ENCODE data around the gene MET. TPM values are rescaled to one million over a fixed set of nuclear protein-coding genes. Genes with fewer than 3 reads are reported as not detected.

The MET gene
- total and polyA plus RNA-seq, 2 donors = 1.4 to 12.0 TPM

DNA sequence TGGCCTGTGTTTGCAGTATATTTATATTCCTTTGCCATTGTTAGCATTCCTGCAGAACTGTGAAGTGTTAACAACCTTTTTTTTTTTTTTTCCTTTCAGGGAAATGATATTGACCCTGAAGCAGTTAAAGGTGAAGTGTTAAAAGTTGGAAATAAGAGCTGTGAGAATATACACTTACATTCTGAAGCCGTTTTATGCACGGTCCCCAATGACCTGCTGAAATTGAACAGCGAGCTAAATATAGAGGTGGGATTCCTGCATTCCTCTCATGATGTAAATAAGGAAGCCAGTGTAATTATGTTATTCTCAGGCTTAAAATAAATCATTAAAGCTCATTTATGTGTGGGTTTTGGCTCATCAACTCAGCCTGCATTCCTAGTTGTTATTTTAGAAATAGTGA is 97.5 kb downstream of the MET start:
- Histone ChIP-seq H3K27me3 (ENCODE audit: control insufficient read depth in 2 of 2, insufficient read depth in 1 of 2, low read length in 1 of 2) (no peaks in the 10 kb centered on the region), H3K27ac (ENCODE audit: low read depth in 1 of 2, low read length in 1 of 2) (no peak overlapping the region), H3K36me3 (ENCODE audit: control insufficient read depth in 2 of 2, insufficient read depth in 2 of 2, low read length in 1 of 2) (no peaks in the 10 kb centered on the region), H3K4me3 (ENCODE audit: low read length in 2 of 2) (no peak overlapping the region), H3K9me3 (ENCODE audit: control insufficient read depth in 2 of 2, insufficient read depth in 1 of 2, low read length in 1 of 2) (no peaks in the 10 kb centered on the region), H3K4me1 (ENCODE audit: control insufficient read depth in 2 of 2, insufficient read depth in 2 of 2, low read length in 2 of 2) (no peaks in the 10 kb centered on the region)
- DNase-seq (ENCODE audit: low read depth in 6 of 9, low spot score in 9 of 9) = no peak
- WGBS = 95% methylated on average over 3 of the region's 3 CpGs

DNA sequence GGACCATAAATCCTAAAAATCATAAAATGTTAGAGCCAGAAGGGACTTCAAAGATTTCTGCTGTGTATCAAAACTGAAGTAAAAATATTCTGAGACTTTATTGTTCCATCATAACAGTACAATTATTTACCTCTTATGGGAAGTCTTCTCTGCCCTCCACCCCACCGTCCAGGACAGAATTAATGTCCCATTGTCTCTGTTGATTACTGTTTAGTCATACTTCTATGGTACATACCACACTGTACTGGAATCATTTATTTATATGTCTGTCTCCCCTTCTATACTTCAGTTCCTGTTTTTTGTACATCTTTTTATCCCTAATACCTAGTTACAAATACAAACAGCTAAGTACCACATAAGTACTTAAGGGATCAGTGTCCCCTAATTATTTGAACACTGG is 98.9 kb downstream of the MET start:
- no peaks in the 10 kb centered on the region for H3K36me3 ChIP-seq (ENCODE audit: control insufficient read depth in 2 of 2, insufficient read depth in 2 of 2, low read length in 1 of 2)
- no peaks in the 10 kb centered on the region for H3K27me3 ChIP-seq (ENCODE audit: control insufficient read depth in 2 of 2, insufficient read depth in 1 of 2, low read length in 1 of 2)
- H3K9me3 ChIP-seq (ENCODE audit: control insufficient read depth in 2 of 2, insufficient read depth in 1 of 2, low read length in 1 of 2) = no peaks in the 10 kb centered on the region
- 89% methylated on average over 1 of the region's 1 CpG for WGBS
- H3K4me3 ChIP-seq (ENCODE audit: low read length in 2 of 2) = no peak overlapping the region
- H3K27ac ChIP-seq (ENCODE audit: low read depth in 1 of 2, low read length in 1 of 2) = no peak overlapping the region
- DNase-seq (ENCODE audit: low read depth in 6 of 9, low spot score in 9 of 9) = no peak
- H3K4me1 ChIP-seq (ENCODE audit: control insufficient read depth in 2 of 2, insufficient read depth in 2 of 2, low read length in 2 of 2) = no peaks in the 10 kb centered on the region

DNA sequence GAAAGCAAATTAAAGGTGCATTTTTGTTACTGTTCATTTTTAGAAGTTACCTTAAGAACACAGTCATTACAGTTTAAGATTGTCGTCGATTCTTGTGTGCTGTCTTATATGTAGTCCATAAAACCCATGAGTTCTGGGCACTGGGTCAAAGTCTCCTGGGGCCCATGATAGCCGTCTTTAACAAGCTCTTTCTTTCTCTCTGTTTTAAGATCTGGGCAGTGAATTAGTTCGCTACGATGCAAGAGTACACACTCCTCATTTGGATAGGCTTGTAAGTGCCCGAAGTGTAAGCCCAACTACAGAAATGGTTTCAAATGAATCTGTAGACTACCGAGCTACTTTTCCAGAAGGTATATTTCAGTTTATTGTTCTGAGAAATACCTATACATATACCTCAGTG is 99.6 kb downstream of the MET start:
- H3K36me3 ChIP-seq (ENCODE audit: control insufficient read depth in 2 of 2, insufficient read depth in 2 of 2, low read length in 1 of 2) = no peaks in the 10 kb centered on the region
- H3K4me1 ChIP-seq (ENCODE audit: control insufficient read depth in 2 of 2, insufficient read depth in 2 of 2, low read length in 2 of 2) = no peaks in the 10 kb centered on the region
- no peaks in the 10 kb centered on the region for H3K9me3 ChIP-seq (ENCODE audit: control insufficient read depth in 2 of 2, insufficient read depth in 1 of 2, low read length in 1 of 2)
- no peaks in the 10 kb centered on the region for H3K27me3 ChIP-seq (ENCODE audit: control insufficient read depth in 2 of 2, insufficient read depth in 1 of 2, low read length in 1 of 2)
- H3K4me3 ChIP-seq (ENCODE audit: low read length in 2 of 2) = no peak overlapping the region
- no peak overlapping the region for H3K27ac ChIP-seq (ENCODE audit: low read depth in 1 of 2, low read length in 1 of 2)
- DNase-seq (ENCODE audit: low read depth in 6 of 9, low spot score in 9 of 9) = no peak
- 97% methylated on average over 7 of the region's 7 CpGs for WGBS

DNA sequence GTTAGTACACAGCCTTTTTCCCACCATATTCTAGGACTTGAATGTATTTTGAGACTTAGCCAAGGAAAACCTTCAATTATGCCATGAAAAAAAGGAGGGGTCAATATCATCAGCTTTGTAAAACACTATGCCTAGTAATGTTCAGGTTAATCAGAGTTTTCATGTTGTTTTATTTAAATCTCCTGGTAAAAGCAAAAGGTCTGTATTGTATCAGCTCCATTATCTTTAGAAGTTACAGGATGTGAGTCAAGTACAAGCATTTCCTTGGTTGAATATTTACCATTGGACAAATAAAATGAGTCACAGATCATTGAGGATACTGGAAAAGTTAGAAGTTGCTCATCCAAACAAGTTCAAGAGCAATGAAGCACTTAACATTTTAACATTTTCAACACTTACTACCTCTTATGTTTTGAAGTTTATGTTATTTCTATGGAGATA is 100.4 kb downstream of the MET start:
- Histone ChIP-seq H3K4me1 (ENCODE audit: control insufficient read depth in 2 of 2, insufficient read depth in 2 of 2, low read length in 2 of 2) (no peaks in the 10 kb centered on the region), H3K9me3 (ENCODE audit: control insufficient read depth in 2 of 2, insufficient read depth in 1 of 2, low read length in 1 of 2) (no peaks in the 10 kb centered on the region), H3K27ac (ENCODE audit: low read depth in 1 of 2, low read length in 1 of 2) (no peak overlapping the region), H3K4me3 (ENCODE audit: low read length in 2 of 2) (no peak overlapping the region), H3K36me3 (ENCODE audit: control insufficient read depth in 2 of 2, insufficient read depth in 2 of 2, low read length in 1 of 2) (no peaks in the 10 kb centered on the region), H3K27me3 (ENCODE audit: control insufficient read depth in 2 of 2, insufficient read depth in 1 of 2, low read length in 1 of 2) (no peaks in the 10 kb centered on the region)
- DNase-seq (ENCODE audit: low read depth in 6 of 9, low spot score in 9 of 9) = no peak

DNA sequence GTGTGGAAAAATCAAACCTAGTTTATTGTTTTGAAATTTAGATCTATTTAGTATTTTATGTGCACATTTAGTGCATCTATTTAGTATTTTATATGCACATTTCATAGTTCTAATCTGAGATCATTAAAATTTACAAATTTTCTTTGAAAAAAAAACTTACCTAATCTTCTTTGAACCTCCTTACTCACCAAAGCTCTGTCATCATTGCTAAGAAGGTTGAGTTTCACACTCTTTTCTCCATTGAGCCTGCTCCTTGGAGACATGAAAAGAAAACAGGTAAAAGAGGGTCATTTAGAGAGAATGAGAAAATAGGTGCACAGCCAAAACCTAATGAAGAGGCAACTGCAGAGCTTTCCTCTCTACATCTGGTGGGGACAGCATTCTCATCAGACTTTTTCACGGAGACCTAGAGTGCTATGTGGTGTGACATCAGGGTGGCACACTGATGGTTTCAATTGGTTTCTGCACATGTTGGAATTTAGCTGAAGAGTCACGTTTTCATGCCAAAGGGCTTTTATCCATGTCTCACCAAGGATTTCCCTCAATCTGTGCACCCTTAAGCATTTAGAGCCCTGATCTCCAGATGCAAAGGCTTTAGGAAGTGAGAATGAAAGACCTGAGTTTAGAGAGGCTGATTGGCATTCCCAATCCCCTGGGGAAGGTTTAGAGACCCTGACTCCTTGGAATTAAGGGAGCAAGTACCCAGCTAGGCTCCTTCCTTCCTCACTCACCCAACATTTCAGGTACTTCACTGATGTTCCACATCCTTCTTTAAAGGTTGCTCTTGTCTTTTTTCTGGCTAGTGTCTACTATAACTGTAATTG is 101.1 kb downstream of the MET start:
- H3K4me1 ChIP-seq (ENCODE audit: control insufficient read depth in 2 of 2, insufficient read depth in 2 of 2, low read length in 2 of 2) = no peaks in the 10 kb centered on the region
- no peak overlapping the region for H3K27ac ChIP-seq (ENCODE audit: low read depth in 1 of 2, low read length in 1 of 2)
- H3K27me3 ChIP-seq (ENCODE audit: control insufficient read depth in 2 of 2, insufficient read depth in 1 of 2, low read length in 1 of 2) = no peaks in the 10 kb centered on the region
- no peak for DNase-seq (ENCODE audit: low read depth in 6 of 9, low spot score in 9 of 9)
- no peak overlapping the region for H3K4me3 ChIP-seq (ENCODE audit: low read length in 2 of 2)
- H3K36me3 ChIP-seq (ENCODE audit: control insufficient read depth in 2 of 2, insufficient read depth in 2 of 2, low read length in 1 of 2) = no peaks in the 10 kb centered on the region
- no peaks in the 10 kb centered on the region for H3K9me3 ChIP-seq (ENCODE audit: control insufficient read depth in 2 of 2, insufficient read depth in 1 of 2, low read length in 1 of 2)
- 96% methylated on average over 2 of the region's 2 CpGs for WGBS

DNA sequence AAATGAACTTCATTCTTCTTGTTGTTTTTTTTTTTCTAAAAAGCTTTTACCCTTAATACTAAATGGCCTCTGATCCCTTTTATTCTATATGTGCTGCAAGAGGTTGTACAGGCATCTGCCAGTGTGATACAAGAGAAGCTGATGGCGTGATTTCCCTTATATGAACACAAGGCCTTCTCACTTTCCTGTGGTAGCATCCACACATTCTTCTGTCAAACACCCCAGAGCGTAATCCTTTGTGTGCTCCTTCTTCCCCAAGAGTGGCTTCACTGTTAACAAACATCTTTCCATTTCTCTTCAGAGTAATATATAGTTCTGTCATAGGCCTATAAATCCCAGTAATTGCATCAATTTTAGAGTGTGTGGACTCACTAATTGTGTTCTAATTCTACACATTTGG is 104.0 kb downstream of the MET start:
- Histone ChIP-seq H3K4me1 (ENCODE audit: control insufficient read depth in 2 of 2, insufficient read depth in 2 of 2, low read length in 2 of 2) (no peaks in the 10 kb centered on the region), H3K27me3 (ENCODE audit: control insufficient read depth in 2 of 2, insufficient read depth in 1 of 2, low read length in 1 of 2) (no peaks in the 10 kb centered on the region), H3K4me3 (ENCODE audit: low read length in 2 of 2) (no peak overlapping the region), H3K9me3 (ENCODE audit: control insufficient read depth in 2 of 2, insufficient read depth in 1 of 2, low read length in 1 of 2) (no peaks in the 10 kb centered on the region), H3K36me3 (ENCODE audit: control insufficient read depth in 2 of 2, insufficient read depth in 2 of 2, low read length in 1 of 2) (no peaks in the 10 kb centered on the region), H3K27ac (ENCODE audit: low read depth in 1 of 2, low read length in 1 of 2) (no peak overlapping the region)
- WGBS = 98% methylated on average over 2 of the region's 2 CpGs
- DNase-seq (ENCODE audit: low read depth in 6 of 9, low spot score in 9 of 9) = no peak

DNA sequence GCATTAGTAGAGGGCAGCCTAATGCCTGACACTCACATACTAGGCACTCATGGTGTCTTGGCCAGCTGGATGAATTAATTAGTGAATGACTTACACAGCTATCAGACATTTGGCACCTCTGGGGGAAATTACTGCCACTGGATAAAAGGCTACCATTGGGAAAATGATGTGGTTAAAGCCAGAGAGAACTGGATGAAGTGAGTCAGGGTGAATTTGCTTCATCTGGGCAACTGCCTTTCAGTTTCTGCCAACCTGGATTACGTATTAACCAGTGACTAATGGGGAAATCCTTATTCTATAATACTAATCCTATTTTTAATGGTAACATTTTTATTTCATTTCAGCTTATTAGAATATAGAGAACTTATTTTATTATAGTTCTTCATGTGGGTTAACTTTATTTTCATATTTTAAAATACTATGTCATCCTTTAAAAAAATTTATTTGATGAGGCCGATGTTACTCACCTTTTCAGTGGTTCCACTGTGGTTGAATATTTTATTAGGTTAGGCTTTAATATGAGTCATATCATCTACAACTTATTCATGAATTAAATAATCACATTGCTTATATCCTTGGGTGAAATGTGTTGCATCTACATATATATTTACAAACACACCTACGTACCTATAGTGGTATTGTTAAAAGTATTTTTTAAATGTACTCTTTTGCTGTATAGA is 104.8 kb downstream of the MET start:
- no peak overlapping the region for H3K27ac ChIP-seq (ENCODE audit: low read depth in 1 of 2, low read length in 1 of 2)
- H3K4me1 ChIP-seq (ENCODE audit: control insufficient read depth in 2 of 2, insufficient read depth in 2 of 2, low read length in 2 of 2) = no peaks in the 10 kb centered on the region
- H3K4me3 ChIP-seq (ENCODE audit: low read length in 2 of 2) = no peak overlapping the region
- no peaks in the 10 kb centered on the region for H3K9me3 ChIP-seq (ENCODE audit: control insufficient read depth in 2 of 2, insufficient read depth in 1 of 2, low read length in 1 of 2)
- no peaks in the 10 kb centered on the region for H3K27me3 ChIP-seq (ENCODE audit: control insufficient read depth in 2 of 2, insufficient read depth in 1 of 2, low read length in 1 of 2)
- no peaks in the 10 kb centered on the region for H3K36me3 ChIP-seq (ENCODE audit: control insufficient read depth in 2 of 2, insufficient read depth in 2 of 2, low read length in 1 of 2)
- 96% methylated on average over 3 of the region's 3 CpGs for WGBS
- DNase-seq (ENCODE audit: low read depth in 6 of 9, low spot score in 9 of 9) = no peak

DNA sequence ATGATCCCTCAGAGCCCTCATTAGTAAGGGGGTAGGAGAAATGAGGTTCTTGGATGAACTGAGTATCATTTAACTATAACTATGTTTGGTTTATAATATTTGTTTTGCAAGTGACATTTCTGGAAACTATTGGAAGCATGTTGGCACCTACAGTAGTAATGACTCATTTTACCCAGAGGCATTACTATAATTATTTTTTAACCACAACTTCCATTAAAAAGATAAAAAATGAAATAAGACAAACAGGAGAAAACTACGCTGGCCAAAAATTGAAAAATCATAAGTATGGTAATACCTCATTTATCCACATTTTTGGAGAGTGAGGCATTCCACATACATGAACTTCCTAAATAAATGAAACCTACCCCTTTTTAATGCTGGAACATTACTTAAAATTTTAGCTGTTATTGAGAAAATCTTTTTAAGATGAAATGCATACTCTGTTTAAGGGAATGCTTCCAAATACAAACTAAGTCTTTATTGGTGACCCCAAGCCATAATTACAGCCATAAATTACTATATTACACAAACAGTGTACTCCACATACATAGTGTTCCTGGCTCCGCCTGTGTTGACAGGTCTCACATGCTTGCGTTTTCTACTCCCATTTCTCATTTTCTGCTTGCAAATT is 105.8 kb downstream of the MET start:
- no peak for DNase-seq (ENCODE audit: low read depth in 6 of 9, low spot score in 9 of 9)
- no peak overlapping the region for H3K27ac ChIP-seq (ENCODE audit: low read depth in 1 of 2, low read length in 1 of 2)
- no peaks in the 10 kb centered on the region for H3K27me3 ChIP-seq (ENCODE audit: control insufficient read depth in 2 of 2, insufficient read depth in 1 of 2, low read length in 1 of 2)
- H3K9me3 ChIP-seq (ENCODE audit: control insufficient read depth in 2 of 2, insufficient read depth in 1 of 2, low read length in 1 of 2) = no peaks in the 10 kb centered on the region
- H3K36me3 ChIP-seq (ENCODE audit: control insufficient read depth in 2 of 2, insufficient read depth in 2 of 2, low read length in 1 of 2) = no peaks in the 10 kb centered on the region
- H3K4me3 ChIP-seq (ENCODE audit: low read length in 2 of 2) = no peak overlapping the region
- no peaks in the 10 kb centered on the region for H3K4me1 ChIP-seq (ENCODE audit: control insufficient read depth in 2 of 2, insufficient read depth in 2 of 2, low read length in 2 of 2)
- 94% methylated on average over 3 of the region's 3 CpGs for WGBS

DNA sequence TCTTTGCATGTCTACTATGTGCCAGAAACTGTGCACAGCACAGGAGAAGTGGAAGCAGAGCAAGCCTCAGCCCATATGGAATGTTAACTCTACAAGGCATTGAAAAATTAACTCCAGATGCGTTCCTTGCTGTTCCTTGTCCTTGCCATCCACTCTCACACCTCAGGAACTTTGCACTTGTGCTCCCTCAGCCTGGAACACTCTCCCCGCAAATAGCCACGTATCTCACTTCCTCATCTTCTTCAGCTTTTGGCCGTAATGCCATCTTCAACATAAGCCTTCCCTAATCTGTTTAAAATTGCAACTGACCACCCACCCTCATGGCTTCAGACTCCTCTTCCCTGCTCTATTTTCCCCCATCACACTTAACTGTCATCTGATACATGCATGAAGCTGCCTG is 107.2 kb downstream of the MET start:
- WGBS = 92% methylated on average over 4 of the region's 4 CpGs
- Histone ChIP-seq H3K4me3 (ENCODE audit: low read length in 2 of 2) (no peak overlapping the region), H3K36me3 (ENCODE audit: control insufficient read depth in 2 of 2, insufficient read depth in 2 of 2, low read length in 1 of 2) (no peaks in the 10 kb centered on the region), H3K27me3 (ENCODE audit: control insufficient read depth in 2 of 2, insufficient read depth in 1 of 2, low read length in 1 of 2) (no peaks in the 10 kb centered on the region), H3K4me1 (ENCODE audit: control insufficient read depth in 2 of 2, insufficient read depth in 2 of 2, low read length in 2 of 2) (no peaks in the 10 kb centered on the region), H3K9me3 (ENCODE audit: control insufficient read depth in 2 of 2, insufficient read depth in 1 of 2, low read length in 1 of 2) (no peaks in the 10 kb centered on the region), H3K27ac (ENCODE audit: low read depth in 1 of 2, low read length in 1 of 2) (no peak overlapping the region)
- DNase-seq (ENCODE audit: low read depth in 6 of 9, low spot score in 9 of 9) = no peak
